SU-DHL-6 (cell line): ENCODE data around the gene LIN28A.
"Not testable (repeated sequence)": the region's sequence is repeated elsewhere in the genome, so short reads cannot be mapped to it uniquely, and the experiment has no call there.

Experiments used
- EZH2phosphoT487 ChIP-seq: fragments of 200-600 bp; sonication (generic), shearing (Covaris generic); conservative IDR thresholded peaks from 2 replicates; pipeline ENCODE4 v1.6.1; 2018; ENCODE audit warnings: mild to moderate bottlenecking, antibody characterized with exemption, low read length, moderate library complexity, mixed read lengths
- TF ChIP-seq, protein P1 (sequence below): fragments of 200-600 bp; sonication (generic); IDR thresholded peaks from one replicate; pipeline ENCODE4 v1.5.1; 2017; ENCODE audit warnings: antibody characterized with exemption, mild to moderate bottlenecking, low read length, moderate library complexity; ENCODE audit not compliant: insufficient read depth, poor library complexity, severe bottlenecking

DNA sequence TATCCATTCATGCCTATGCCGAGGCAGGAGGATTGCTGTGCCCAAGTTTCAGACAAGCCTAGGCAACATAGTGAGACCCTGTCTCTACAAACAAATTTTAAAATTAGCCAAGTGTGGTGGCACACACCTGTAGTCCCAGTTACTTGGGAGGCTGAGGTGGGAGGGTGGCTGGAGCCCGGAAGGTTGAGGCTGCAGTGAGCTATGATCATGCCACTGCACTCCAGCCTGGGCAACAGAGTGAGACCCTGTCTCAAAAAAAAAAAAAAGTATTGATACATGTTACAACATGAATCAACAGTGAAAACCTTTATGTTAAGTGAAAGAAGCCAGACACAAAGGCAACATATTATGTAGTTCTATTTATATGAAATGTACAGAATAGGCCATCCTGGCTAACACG, 25.6 kb upstream of the LIN28A start:
- TF ChIP-seq, protein P1, sequence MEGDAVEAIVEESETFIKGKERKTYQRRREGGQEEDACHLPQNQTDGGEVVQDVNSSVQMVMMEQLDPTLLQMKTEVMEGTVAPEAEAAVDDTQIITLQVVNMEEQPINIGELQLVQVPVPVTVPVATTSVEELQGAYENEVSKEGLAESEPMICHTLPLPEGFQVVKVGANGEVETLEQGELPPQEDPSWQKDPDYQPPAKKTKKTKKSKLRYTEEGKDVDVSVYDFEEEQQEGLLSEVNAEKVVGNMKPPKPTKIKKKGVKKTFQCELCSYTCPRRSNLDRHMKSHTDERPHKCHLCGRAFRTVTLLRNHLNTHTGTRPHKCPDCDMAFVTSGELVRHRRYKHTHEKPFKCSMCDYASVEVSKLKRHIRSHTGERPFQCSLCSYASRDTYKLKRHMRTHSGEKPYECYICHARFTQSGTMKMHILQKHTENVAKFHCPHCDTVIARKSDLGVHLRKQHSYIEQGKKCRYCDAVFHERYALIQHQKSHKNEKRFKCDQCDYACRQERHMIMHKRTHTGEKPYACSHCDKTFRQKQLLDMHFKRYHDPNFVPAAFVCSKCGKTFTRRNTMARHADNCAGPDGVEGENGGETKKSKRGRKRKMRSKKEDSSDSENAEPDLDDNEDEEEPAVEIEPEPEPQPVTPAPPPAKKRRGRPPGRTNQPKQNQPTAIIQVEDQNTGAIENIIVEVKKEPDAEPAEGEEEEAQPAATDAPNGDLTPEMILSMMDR = not testable (repeated sequence)
- not testable (repeated sequence) for TF ChIP-seq EZH2phosphoT487
